ENCODE results near the gene ZNF598. TPM values are rescaled to one million over a fixed set of nuclear protein-coding genes. Genes with fewer than 3 reads are reported as not detected.
A peak's percentile ranks its signal among the peaks of the same experiment; 100 is the strongest.

Gene ZNF598
- total and polyA plus RNA-seq, 2 of the 13 experiments (the other 11 are each of a cell fraction or from before 2014, with no cell fraction given): 13.5 to 14.2 TPM

DNA sequence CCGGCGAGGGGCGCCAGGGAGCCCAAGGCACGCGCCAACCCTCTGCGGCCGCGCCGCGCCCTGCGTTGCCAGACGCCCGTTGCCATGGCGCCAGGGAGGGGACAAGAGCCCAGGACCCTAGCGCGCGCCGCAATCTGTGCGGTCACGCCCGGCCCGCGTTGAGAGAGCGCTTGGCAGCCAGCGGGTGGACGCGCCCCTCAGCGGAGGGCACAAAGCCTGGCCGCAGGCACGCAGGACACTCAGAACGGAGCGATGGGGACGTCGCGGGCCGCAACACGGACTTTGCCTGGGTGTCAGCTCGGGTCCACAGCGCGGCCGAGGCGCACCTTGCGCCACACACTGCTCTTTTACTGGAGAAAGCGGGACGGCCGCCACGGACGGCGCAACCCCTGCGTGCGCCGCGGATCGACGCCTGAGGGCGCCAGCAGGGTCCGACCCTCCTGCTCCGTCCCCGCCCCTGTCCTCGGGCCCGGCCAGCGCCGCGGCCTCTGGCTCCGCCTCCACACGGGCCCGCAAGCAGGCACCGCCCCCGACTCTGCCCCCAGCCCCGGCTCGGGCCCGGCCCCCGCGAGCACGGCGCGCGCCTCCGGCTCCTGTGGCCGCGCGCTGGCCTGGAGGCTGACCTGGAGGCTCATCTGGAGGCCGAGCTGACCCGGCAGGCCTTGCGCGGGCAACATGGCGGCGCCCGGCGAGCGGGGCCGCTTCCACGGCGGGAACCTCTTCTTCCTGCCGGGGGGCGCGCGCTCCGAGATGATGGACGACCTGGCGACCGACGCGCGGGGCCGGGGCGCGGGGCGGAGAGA lies 25.9 kb downstream of the ZNF598 start, which contains the start of gene GFER (continued):
- peak; percentile 80; the same call in 1 of the 2 replicates for TF ChIP-seq REPIN1 (CRISPR knock-in tag; IDR thresholded peaks at IDR 0.05; ENCODE audit: borderline replicate concordance, low read depth)
- TF ChIP-seq PLRG1 (conservative IDR thresholded peaks at IDR 0.05): no peak
- TF ChIP-seq MAFG (CRISPR knock-in tag; IDR thresholded peaks at IDR 0.05): no peak
- no peak for TF ChIP-seq IKZF1 (IDR thresholded peaks at IDR 0.05)
- TF ChIP-seq, protein P1, sequence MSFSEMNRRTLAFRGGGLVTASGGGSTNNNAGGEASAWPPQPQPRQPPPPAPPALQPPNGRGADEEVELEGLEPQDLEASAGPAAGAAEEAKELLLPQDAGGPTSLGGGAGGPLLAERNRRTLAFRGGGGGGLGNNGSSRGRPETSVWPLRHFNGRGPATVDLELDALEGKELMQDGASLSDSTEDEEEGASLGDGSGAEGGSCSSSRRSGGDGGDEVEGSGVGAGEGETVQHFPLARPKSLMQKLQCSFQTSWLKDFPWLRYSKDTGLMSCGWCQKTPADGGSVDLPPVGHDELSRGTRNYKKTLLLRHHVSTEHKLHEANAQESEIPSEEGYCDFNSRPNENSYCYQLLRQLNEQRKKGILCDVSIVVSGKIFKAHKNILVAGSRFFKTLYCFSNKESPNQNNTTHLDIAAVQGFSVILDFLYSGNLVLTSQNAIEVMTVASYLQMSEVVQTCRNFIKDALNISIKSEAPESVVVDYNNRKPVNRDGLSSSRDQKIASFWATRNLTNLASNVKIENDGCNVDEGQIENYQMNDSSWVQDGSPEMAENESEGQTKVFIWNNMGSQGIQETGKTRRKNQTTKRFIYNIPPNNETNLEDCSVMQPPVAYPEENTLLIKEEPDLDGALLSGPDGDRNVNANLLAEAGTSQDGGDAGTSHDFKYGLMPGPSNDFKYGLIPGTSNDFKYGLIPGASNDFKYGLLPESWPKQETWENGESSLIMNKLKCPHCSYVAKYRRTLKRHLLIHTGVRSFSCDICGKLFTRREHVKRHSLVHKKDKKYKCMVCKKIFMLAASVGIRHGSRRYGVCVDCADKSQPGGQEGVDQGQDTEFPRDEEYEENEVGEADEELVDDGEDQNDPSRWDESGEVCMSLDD (CRISPR knock-in tag; IDR thresholded peaks at IDR 0.05; ENCODE audit: borderline replicate concordance): no peak
- TF ChIP-seq DNMT1 (CRISPR knock-in tag; IDR thresholded peaks at IDR 0.05): no peak
- TF ChIP-seq AGO2 (optimal IDR thresholded peaks at IDR 0.05; ENCODE audit: low read depth, low read length): peak; percentile 80
- no peak; the same call in 1 of the 2 replicates for TF ChIP-seq ZNF543 (CRISPR knock-in tag; IDR thresholded peaks at IDR 0.05)
- TF ChIP-seq, protein P2, sequence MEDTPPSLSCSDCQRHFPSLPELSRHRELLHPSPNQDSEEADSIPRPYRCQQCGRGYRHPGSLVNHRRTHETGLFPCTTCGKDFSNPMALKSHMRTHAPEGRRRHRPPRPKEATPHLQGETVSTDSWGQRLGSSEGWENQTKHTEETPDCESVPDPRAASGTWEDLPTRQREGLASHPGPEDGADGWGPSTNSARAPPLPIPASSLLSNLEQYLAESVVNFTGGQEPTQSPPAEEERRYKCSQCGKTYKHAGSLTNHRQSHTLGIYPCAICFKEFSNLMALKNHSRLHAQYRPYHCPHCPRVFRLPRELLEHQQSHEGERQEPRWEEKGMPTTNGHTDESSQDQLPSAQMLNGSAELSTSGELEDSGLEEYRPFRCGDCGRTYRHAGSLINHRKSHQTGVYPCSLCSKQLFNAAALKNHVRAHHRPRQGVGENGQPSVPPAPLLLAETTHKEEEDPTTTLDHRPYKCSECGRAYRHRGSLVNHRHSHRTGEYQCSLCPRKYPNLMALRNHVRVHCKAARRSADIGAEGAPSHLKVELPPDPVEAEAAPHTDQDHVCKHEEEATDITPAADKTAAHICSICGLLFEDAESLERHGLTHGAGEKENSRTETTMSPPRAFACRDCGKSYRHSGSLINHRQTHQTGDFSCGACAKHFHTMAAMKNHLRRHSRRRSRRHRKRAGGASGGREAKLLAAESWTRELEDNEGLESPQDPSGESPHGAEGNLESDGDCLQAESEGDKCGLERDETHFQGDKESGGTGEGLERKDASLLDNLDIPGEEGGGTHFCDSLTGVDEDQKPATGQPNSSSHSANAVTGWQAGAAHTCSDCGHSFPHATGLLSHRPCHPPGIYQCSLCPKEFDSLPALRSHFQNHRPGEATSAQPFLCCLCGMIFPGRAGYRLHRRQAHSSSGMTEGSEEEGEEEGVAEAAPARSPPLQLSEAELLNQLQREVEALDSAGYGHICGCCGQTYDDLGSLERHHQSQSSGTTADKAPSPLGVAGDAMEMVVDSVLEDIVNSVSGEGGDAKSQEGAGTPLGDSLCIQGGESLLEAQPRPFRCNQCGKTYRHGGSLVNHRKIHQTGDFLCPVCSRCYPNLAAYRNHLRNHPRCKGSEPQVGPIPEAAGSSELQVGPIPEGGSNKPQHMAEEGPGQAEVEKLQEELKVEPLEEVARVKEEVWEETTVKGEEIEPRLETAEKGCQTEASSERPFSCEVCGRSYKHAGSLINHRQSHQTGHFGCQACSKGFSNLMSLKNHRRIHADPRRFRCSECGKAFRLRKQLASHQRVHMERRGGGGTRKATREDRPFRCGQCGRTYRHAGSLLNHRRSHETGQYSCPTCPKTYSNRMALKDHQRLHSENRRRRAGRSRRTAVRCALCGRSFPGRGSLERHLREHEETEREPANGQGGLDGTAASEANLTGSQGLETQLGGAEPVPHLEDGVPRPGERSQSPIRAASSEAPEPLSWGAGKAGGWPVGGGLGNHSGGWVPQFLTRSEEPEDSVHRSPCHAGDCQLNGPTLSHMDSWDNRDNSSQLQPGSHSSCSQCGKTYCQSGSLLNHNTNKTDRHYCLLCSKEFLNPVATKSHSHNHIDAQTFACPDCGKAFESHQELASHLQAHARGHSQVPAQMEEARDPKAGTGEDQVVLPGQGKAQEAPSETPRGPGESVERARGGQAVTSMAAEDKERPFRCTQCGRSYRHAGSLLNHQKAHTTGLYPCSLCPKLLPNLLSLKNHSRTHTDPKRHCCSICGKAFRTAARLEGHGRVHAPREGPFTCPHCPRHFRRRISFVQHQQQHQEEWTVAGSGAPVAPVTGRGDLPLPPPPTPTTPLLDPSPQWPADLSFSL (CRISPR knock-in tag; IDR thresholded peaks at IDR 0.05): no peak
- TF ChIP-seq SCMH1 (CRISPR knock-in tag; IDR thresholded peaks at IDR 0.05; ENCODE audit: borderline replicate concordance): no peak
- TF ChIP-seq ZBTB7A (CRISPR knock-in tag; IDR thresholded peaks at IDR 0.05): no peak
- 0 out of 2 replicates have a peak, but pooled peaks have one; percentile 22 for TF ChIP-seq ZNF678 (CRISPR knock-in tag; IDR thresholded peaks at IDR 0.05)
- TF ChIP-seq NFE2 (CRISPR knock-in tag; IDR thresholded peaks at IDR 0.05): no peak
- TF ChIP-seq ZNF33B (CRISPR knock-in tag; IDR thresholded peaks at IDR 0.05): no peak
- no peak for TF ChIP-seq ZBTB1 (CRISPR knock-in tag; IDR thresholded peaks at IDR 0.05; ENCODE audit: borderline replicate concordance)
- no peak for TF ChIP-seq CC2D1A (CRISPR knock-in tag; IDR thresholded peaks at IDR 0.05)
- peak; percentile 58 to 63 for TF ChIP-seq POLR2A (IDR thresholded peaks at IDR 0.05; ENCODE audit: insufficient read depth in 1 of 2, low read depth in 2 of 2, low read length in 2 of 2)
- TF ChIP-seq, protein P3, sequence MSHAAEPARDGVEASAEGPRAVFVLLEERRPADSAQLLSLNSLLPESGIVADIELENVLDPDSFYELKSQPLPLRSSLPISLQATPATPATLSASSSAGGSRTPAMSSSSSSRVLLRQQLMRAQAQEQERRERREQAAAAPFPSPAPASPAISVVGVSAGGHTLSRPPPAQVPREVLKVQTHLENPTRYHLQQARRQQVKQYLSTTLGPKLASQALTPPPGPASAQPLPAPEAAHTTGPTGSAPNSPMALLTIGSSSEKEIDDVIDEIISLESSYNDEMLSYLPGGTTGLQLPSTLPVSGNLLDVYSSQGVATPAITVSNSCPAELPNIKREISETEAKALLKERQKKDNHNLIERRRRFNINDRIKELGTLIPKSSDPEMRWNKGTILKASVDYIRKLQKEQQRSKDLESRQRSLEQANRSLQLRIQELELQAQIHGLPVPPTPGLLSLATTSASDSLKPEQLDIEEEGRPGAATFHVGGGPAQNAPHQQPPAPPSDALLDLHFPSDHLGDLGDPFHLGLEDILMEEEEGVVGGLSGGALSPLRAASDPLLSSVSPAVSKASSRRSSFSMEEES (CRISPR knock-in tag; IDR thresholded peaks at IDR 0.05): no peak
- TF ChIP-seq, protein P4, sequence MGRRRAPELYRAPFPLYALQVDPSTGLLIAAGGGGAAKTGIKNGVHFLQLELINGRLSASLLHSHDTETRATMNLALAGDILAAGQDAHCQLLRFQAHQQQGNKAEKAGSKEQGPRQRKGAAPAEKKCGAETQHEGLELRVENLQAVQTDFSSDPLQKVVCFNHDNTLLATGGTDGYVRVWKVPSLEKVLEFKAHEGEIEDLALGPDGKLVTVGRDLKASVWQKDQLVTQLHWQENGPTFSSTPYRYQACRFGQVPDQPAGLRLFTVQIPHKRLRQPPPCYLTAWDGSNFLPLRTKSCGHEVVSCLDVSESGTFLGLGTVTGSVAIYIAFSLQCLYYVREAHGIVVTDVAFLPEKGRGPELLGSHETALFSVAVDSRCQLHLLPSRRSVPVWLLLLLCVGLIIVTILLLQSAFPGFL (CRISPR knock-in tag; IDR thresholded peaks at IDR 0.05): no peak

All from HepG2 (cell line).